HCT116 (cell line): Measurements from ENCODE around the gene RANBP10.

Experiments
- CTCF ChIP-seq, 3 experiments: fragments of 200-600 bp in 1 of 3; sonication (generic) in 1 of 3; IDR thresholded peaks in 2 of 3; conservative IDR thresholded peaks in 1 of 3; 2 replicates each; pipeline ENCODE4 v1.5.1; 2012 to 2017; ENCODE audit warnings: low read depth in 2 of 3, low read length in 2 of 3, antibody characterized with exemption in 1 of 3, borderline replicate concordance in 1 of 3, control low read depth in 1 of 3, mild to moderate bottlenecking in 1 of 3, mixed read lengths in 1 of 3, mixed run types in 1 of 3, moderate library complexity in 1 of 3; ENCODE audit not compliant: insufficient read depth in 1 of 3
- JUND ChIP-seq: IDR thresholded peaks from 2 replicates; pipeline ENCODE4 v1.6.1; 2012
- MAX ChIP-seq: IDR thresholded peaks from 2 replicates; pipeline ENCODE4 v1.6.1; 2012
- POLR2A ChIP-seq: IDR thresholded peaks from 2 replicates; pipeline ENCODE4 v1.7.0; 2011; ENCODE audit warnings: borderline replicate concordance; ENCODE audit not compliant: insufficient read depth, insufficient read length; ENCODE audit errors: extremely low read depth
- TCF7L2 ChIP-seq: IDR thresholded peaks from 2 replicates; pipeline ENCODE4 v1.7.0; 2011; ENCODE audit warnings: borderline replicate concordance, inconsistent platforms; ENCODE audit not compliant: insufficient read depth, insufficient read length; ENCODE audit errors: extremely low read depth

GRCh38 chr16:67714522-67714921, 91.8 kb downstream of the RANBP10 start:
- no peak for TF ChIP-seq JUND
- no peak for TF ChIP-seq CTCF (IDR thresholded peaks at IDR 0.05 in 2 of 3, conservative IDR thresholded peaks at IDR 0.05 in 1 of 3; ENCODE audit: borderline replicate concordance in 1 of 3, insufficient read depth in 1 of 3, low read depth in 2 of 3, low read length in 2 of 3)
- no peak for TF ChIP-seq POLR2A
- TF ChIP-seq TCF7L2, result no peak
- TF ChIP-seq MAX, result no peak
